ENCODE measurements around the gene MRGPRE.

MRGPRE gene

DNA sequence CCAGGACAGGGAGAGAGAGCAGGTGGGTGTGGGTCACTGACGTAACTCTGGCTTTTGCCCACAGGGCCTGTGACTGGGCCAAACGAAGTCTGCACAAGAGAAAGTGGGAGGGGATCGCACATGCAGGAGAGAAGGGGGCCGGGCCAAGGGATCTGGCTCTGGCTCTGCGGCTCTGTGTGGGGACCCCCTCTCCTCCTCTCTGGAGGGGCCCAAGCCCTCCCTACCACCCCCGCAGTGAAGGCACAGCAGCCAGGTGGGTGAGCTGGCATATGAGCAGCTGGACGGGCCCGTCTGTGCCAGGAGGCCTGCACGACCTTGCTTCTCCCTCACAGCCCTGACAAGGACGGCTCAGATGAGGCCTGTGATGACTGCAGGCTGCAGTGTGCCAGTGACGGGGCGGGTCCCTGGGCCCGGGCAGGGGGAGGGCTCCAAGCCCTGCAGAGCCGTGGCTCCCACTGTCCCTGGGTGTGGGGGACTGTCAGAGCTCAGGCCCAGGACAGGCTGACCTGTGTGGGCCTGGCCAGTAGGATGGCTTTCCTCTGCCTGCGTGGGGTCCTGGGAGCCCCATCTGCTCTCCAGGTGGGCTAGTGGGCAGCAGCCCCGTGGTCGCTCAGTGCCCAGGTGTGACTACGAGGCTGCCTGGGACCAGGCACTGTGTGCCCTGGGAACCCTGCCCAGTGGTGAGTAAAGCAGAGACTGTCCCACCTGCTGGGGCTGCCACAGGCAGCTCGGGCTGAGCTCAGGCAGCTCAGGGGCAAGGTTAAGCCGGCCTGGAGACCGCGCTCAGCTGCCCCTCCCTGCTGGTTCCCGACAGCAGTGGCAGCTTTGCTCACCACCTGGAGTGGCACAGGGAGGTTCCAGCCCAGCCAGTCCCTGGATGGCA lies 35.8 kb downstream of the MRGPRE start:
- no peak for DNase-seq (ENCODE audit: low read depth)

DNA sequence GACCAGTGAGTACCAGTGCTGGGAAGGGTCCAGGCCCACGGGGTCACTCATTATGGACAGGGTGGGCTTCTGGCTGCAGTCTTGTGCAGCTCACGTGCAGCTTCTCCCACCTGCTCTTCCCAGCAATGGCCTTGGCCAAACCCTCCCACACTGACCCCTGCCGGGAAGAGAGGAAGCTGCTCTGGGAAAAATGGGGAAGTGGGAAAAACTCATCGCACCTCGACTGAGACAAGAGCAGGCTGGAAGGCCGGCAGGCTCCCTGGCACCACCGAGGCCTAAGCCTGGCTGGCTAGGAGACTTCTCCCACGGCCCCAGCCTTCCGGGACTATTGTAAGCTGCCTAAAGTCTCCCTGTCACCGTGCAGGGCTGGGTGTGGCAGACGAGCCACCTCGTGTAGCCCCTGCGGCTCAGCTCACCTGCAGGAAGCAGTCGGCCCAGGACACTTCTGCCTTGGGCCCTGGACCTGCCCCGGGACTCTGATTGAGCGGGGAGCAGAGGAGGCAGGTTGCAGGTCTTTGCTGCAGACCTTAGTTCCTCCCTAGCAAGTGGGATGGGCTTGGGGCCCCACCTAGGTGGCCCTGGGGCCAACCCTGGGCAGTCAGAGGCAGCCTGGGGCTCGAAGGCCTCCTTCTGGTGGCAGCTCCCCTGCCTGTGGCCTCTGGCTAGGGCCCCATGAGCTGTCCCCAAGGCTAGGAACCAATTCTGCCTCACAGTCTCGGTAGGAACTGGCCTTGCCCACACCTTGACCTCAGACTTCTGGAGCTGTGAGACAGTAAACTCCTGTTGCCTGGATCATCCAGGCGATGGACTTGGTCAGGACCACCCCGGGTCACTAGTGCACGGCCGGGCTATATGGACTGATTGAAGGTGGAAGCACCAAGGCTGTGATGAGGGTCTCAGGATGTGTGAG lies 36.7 kb downstream of the MRGPRE start:
- no peak for DNase-seq (ENCODE audit: low read depth)

DNA sequence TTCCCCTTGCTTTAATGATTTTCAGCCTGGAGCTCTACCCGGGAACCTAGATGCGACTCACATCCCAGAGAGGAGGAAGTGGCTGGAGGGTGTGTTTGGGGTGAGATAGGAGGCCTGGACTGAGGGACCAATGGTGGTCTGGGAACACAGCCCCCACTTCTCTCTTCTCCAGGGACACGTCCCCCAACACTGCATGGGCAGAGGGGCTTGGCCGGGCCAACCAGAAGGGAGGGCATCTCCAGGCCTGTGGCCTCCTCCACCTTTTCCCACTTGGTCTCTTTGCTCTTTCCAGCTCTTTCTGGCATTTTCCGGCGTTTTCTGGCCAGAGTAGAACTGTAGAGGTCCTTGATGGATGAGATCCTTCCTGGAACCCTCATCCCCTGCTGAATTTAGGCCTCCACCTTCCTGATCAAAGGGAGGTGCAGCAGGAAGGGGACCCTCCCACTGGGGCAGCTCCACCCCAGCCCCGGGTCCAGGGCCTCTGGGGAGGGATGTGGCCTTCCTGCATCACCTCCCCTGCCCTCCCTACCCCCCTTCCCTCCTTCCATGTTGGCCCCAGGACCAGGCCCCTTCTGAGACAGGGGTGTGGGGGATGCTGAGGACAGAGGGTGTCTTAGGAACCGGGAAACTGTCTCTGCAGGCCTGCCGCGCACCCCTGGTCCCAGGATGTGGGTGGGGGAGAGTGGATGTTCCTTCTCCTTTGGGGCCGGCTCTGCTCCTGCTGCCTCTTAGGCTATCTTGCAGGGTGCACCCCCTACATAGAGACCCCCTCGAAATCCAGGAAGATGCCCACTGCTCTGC lies 38.0 kb downstream of the MRGPRE start:
- DNase-seq (ENCODE audit: low read depth): no peak

DNA sequence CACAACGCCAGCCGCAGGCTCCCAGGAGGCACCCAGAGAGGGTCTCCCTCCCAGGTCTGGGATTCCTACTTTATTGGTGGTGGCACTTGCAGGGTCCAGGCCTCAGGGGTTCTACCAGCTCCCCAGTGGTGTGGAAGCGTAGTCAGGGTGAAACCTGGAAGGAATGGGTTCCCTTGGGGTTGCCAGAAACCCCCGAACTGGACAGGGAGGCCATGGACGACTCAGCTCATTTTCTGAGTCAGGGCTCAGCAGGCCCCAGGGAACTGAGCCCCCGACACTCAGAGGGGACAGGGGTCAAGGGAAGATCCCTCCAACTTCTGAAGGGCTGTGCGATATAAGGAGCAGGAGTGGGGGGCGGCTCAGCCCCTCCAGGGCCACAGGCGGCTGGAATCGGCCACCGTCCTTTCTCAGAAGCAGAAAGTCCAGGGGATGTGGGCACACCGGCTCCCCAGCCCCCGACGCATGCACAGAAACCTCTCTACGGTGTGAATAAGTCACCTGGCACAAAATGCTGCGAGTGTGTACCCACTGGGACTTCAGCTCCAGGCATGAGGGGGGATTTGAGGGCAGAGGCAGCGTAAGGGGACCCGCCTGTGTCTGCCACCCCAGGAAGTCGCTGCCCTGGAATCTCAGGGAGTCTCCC lies 38.7 kb downstream of the MRGPRE start:
- DNase-seq (ENCODE audit: low read depth): no peak

DNA sequence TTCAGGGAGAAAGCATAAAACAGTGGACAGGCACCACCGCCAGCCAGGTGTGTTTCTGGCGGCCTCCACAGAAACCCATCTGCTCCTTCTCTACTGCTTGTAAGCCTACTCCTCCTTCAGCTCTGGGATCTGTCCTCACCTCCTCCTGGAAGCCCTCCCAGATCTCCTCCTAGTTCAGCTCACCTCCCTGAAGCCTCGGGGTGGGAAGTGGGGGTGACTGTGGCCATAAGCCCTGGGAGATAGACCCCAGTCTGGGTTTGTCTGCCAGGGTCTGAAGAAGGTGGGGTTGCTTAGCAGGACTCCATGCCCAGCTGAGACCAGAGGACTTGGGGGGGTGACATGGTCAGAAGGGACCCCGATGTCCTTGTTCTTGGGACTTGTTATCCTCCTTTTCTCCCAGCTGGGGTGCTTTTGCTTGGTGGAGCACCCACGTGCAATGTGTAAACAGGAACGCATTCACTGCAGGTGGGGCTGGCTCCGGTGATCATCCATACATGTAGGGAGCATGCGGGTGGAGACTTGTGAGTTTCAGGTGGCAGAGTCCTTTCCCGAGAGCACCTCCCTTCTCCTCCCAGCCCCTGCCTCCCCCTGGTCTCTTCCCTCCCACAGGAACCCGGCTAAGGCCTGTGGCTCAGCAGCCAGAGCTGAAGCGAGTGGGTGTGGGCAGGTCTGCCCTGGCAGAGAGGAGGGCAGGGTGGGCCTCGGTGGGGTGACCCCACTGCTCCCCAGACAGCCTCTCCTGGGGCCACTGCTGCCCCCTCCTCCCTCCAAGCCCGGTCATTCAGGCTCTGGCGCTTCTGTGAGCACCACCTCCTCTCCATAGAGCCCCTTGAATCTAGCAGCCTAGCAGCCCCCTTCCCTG lies 39.5 kb downstream of the MRGPRE start:
- DNase-seq (ENCODE audit: low read depth): no peak

DNA sequence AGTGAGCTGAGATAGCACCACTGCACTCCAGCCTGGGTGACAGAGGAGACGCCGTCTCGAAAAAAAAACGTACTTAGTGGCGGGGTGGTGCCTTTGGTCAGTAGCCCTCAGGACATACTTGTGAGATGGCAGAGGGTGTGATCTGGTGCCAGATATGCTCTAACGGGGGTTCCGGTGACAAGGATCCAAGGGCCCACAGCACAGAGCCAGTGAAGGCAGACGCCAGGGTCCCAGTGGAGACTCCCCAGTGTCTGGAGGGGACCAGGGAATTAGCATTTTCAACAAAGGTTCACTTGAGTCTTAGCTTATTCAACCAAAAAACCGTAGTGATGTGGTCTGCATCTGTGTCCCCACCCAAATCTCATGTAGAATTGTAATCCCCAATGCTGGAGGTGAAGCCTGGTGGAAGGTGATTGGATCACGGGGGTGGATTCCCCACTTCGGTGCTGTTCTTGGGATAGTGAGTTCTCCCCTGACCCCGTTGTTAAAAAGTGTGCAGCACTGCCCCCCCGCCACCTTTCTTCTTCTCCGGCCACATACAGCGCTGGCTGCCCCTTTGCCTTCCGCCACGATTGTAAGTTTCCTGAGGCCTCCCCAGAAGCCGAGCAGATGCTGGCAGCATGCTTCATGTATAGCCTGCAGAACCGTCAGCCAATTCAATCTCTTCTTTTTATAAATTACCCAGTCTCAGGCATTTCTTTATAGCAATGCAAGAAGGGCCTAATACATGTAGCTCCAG lies 40.5 kb downstream of the MRGPRE start:
- no peak for DNase-seq (ENCODE audit: low read depth)

DNA sequence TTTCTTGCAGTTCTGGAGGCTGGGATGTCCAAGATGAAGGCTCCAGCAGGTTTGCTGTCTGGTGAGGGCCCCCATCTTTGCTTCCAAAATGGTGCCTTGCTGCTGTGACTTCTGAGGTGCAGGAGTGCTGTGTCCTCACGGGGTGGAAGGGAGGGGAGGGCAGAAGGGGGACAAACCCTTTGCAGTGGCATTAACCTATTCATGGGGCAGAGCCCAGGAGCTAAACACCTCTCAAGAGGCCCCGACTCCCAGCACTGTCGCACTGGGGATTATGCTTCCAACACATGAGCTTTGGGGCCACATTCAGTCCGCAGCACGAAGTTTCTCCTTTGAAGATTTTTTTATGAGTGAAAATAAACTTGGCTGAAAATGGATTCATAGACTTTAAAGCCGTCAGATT lies 41.6 kb downstream of the MRGPRE start:
- DNase-seq (ENCODE audit: low read depth): no peak

DNA sequence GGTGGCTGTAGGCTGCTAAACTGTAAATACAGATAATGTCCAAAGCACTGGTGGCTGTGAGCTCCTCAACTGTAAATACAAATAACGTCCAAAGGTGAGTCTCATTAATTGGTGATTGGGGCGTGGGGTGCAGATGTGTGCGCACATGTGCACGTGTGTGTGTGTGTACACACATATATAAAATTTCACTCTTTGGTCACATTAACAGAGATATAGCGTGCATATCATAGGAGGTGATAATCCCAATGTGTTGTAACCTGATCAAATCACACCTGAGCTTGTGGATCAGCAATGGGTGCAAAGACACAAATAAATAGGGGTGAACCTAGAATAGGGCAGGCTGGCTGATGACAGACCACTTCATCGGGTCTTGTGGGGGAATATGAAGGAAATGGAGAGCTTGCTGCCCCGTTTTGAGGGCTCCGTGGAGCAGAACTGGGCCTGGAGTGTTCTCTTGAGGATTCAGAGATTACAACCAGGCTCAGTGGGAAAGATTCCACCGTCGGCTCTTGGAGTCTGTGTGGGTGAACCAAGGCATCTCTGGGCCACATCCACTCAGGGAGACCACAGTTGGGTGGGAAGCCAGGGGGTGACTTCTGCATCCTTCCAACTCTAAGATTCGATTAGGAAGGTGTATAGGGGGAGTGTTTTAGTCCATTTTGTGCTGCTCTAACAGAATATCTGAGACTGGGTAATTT lies 42.2 kb downstream of the MRGPRE start:
- DNase-seq (ENCODE audit: low read depth): no peak

DNA sequence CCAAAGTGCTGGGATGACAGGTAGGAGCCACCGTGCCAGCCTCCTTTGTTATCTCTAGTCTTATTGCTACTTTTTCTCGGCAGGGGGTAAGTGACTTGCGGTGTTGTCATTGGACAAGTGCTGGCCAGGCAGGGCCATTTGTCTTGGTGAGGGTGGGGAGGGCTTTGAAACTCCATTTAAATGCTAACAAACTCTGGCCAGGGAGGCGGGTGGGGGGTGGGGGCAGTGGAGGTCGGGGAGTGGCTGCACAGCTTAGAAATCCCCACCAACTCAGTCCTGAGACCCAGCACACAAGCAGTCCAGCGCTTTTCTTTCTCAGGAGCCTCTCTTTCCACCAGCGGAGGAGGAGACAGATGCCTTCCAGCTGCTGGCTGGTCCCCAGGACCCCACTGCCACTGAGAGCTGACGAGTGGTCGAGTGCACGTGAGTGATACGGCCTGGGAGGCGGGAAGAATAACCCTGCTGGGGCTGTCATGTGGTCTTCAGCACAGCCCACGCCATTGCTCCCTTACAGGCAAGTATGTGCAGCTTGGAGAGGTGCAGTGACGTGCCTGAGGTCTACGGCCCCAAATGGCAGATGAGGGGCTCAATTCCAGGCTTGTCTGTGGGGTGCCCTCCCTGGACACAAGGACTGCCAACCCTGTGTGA lies 42.9 kb downstream of the MRGPRE start:
- DNase-seq (ENCODE audit: low read depth): no peak

DNA sequence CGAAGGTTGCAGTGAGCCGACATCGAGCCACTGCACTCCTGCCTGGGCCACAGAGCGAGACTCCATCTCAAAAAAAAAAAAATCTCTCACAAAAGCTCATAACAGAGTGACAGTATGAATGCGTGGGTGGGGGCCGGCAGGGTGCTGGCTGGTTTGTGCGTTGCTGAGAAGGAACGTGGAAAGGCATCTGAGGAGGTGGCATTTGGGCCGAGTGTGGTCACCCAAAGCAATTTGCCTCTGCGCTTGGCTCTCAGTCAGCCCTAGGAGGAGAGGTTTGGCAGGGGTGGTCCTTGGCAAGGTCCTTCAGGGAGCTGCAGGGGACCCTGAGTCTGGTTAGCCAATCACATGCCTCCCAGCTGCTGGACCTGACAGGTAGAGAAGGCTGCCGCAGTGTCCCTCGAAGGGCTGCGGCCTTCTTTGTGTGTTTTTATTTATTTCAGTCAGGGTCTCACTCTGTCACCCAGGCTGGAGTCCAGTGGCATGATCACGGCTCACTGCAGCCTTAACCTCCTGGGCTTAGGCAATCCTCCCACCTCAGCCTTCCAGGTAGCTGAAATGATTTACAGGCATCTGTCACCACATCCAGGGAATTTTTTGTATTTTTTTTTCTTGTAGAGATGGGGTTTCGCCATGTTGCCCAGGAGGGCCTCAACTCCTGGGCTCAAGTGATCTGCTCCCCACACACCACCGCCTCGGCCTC lies 43.6 kb downstream of the MRGPRE start:
- DNase-seq (ENCODE audit: low read depth): no peak

DNA sequence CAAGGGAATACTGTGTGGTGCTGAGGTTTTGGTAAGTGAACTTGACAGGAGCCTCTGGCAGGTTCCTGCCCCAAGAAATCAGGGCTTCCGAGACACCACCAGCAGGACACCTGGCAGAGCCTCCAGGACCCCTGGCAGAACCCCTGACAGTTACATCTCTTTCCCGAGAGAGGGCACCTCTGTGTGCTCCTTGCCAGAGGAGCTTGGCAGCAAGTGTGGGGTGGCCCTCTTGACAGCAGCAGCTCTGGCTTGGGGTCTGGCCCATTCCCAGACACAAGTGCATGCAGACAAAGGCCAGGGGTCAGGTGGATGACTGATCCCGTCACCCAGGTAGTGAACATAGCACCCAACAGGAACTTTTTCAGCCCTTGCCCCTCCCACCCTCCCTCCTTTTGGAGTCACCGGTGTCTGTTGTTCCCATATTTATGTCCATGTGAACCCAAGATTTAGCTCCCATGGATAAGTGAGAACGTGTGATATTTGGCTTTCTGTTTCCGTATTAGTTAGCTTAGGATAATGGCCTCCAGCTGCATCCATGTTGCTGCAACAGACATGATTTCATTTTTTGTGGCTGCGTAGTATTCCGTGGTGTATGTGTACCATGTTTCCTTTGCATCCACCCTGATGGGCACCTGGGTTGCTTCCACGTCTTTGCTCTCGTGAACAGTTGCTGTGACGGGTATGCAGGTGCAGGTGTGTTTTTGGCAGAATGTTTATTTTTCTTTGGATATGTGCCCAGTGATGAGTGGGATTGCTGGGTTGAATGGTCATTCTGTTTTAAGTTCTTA lies 45.9 kb downstream of the MRGPRE start:
- DNase-seq (ENCODE audit: low read depth): no peak

DNA sequence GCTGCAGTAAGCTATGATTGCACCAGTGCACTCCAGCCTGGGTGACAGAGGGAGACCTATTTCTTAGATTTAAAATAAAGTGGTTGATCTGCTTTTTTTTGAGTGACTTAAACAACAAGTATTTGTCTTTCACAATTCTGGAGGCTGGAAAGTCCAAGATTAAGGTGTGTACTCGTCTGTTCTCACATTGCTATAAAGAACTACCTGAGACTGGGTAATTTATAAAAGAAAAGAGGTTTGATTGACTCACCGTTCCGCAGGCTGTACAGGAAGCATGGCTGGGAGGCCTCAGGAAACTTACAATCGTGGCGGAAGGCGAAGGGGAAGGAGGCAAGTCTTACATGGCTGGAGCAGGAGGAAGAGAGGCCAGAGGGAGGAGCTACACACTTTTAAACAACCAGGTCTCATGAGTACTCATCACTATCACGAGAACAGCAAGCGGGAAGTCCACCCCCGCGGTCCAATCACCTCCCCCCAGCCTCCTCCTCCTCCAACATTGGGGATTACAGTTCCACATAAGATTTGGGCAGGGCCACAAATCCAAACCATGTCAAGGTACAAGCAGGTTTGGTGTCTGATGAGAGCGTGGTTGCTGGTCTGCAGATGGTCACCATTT lies 47.4 kb downstream of the MRGPRE start:
- no peak for DNase-seq (ENCODE audit: low read depth)

DNA sequence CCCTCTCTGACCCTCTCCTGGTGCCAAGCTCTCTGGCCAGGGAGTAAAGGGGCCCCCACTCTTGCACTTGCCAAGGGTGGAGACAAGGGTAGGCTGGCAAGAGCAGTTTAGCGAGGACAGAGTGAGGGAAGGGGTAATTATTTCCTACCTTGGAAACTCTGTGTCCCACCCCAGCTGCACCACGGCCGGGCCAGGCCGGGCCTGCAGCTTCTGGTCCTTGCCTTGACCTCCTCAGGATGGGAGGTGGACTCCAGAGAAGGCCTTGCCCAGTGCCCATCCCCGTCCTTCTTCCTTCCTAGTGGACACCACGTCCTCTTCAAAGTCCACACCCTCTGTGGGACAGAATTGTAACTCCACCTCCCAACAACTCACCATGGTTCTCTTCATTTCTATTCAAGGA lies 48.7 kb downstream of the MRGPRE start:
- no peak for DNase-seq (ENCODE audit: low read depth)

DNA sequence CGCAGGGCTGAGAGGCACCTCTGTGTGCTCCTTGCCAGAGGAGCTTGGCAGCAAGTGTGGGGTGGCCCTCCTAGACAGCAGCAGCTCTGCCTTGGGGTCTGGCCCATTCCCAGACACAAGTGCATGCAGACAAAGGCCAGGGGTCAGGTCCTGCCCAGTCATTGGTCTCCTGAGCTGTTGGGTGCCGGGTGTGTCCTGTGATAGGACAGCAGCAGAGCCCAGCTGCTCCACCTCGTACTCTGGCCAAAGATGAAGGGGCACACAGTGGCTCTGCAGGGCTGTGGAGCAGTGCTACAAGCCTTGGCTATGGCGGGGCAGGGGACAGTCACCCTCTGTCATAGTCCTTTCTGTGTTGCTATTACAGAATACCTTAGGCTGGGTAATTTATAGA lies 49.8 kb downstream of the MRGPRE start:
- no peak for DNase-seq (ENCODE audit: low read depth)

DNA sequence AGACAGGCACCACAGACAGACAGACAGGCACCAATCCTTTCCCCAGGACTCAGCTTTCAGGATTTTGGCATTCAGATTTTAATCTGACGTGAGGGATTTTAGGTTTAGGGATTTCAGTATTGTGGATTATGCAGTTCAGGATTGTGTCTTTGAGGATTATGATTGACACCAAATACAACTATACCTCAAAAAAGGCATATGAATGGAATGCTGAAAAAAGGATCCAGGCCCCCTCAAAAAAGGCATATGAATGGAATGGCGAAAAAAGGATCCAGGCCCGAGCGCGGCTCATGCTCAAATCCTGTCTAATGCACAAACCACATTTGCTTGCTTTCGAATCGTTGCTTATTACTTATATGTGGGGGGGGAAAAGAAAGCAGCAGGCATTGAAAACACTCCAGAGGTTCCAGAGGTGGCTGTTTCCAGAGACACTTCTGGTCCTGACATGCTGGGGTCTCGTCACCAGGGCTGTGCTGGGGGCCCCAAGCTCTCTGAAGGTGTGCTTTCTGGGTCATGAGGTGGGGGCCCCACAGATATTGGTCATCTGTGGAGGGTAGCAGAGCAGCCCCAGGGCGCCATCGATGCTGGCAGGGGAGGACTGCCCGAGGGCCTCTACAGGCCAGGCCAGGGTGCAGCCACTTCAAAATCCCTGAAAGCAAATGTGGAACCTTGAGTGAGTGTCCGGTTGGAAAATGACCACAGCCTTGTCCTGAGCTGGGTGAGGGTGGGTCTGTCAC lies 50.3 kb downstream of the MRGPRE start:
- no peak for DNase-seq (ENCODE audit: low read depth)

DNA sequence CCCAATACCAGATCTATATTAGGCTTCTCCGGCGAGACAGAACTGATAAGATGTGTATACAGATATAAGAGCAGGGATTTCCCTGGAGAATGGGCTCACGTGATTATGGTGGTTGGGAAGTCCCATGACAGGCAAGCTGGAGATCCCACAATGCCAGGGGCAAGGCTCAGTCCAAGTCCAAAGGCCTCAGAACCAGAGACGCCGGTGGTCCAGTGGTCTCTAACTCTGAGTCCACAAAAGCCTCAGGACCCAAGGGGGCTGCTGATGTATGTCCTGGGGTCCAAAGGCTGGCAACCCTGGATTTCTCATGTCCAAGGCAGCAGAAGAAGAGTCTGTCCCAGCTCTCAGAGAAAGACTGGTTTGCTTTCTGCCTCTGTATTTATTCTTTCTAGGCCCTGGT lies 51.3 kb downstream of the MRGPRE start:
- DNase-seq (ENCODE audit: low read depth): no peak

Data from HS-27A (cell line).